Ovary (tissue), 3 donors: ENCODE data around the gene UGCG.

Experiments used
- CTCF ChIP-seq, 3 donors: fragments of 450-650 bp in 2 of 3; fragments of 200-600 bp in 1 of 3; IDR thresholded peaks; one replicate each; pipeline versions ENCODE4 v1.5.1 to v1.8.0; 2016 to 2022; ENCODE audit warnings: antibody characterized with exemption in 3 of 3, mild to moderate bottlenecking in 1 of 3
- EP300 ChIP-seq: sonication (generic); formaldehyde crosslinking; IDR thresholded peaks from one replicate; pipeline ENCODE4 v1.6.1; 2017; ENCODE audit warnings: antibody characterized with exemption
- donor health status: DM: no; HTN: no; CAD: no.

GRCh38 chr9:111980398-111980797 is 83.8 kb downstream of the UGCG start:
- no peak for TF ChIP-seq EP300
- TF ChIP-seq CTCF (IDR thresholded peaks at IDR 0.05): no peak
